GM19328 (cell line): ENCODE data around the gene CHEK1.

Source experiments
- ATAC-seq: cut with Tn5 transposase; IDR thresholded peaks from one replicate; pipeline ENCODE4 v1.9.1; 2021; ENCODE audit warnings: mild to moderate bottlenecking, moderate library complexity; ENCODE audit not compliant: unreplicated experiment

CHEK1 gene

DNA sequence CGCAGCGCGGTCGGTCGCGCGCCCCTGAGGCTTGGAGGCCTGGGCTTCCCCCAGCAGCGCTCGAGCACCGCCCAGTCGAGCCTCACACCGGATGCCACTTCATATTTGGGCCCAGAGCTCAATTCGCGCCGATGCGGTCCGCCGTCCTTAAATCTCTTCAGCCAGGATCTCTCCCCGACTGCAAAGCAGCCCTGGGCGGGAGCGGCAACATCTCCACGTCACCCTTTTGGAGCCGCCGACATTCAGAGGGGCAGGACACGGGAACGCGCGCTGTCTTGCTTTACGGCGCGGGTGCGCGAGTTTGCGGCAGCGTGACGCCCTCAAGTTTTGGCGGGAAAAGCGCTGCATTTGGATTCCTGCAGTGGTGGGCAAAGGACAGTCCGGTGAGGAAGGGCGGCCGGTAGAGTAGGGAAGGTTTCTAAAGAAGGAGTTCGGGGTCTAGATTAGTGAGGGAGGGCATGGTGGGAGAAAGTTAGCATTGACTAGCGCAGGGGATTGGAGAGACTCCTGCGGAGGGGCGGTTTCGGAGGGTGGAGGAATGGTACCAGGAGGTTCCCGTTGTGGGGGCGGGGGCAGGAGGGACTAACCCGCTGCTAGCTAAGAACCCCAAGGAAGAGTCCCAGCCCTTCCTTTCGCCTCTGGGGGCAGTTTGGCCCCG, 796 bp downstream of the CHEK1 start:
- peak; percentile 84 for ATAC-seq

DNA sequence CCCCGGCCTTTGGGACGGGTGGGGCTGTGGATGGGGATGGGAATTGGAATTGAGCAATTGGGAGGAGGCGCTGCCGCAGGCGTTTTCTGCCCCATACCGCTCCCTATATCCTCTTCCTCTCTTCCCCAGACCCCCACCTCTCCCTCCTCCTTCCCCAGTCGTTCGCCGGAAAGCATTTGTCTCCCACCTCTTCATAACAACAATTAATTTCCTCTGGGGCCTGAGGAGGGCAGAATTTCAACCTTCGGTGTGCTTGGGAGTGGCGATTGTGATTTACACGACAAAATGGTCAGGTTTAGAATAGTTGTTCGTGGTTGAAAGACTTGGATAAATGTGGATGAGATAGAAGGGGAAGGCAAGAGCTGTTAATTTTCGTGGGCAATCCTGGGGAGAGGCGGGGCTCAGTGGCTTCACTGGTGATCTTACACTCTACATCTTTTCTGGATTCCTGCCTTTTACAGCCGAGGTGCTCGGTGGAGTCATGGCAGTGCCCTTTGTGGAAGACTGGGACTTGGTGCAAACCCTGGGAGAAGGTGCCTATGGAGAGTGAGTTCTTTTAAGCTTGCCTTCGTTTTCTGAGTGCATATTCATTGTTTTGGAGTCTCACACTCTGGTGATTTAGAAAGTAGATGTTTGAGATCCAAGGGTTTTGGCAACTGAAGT, 1.5 kb downstream of the CHEK1 start:
- ATAC-seq, result peak; percentile 14

DNA sequence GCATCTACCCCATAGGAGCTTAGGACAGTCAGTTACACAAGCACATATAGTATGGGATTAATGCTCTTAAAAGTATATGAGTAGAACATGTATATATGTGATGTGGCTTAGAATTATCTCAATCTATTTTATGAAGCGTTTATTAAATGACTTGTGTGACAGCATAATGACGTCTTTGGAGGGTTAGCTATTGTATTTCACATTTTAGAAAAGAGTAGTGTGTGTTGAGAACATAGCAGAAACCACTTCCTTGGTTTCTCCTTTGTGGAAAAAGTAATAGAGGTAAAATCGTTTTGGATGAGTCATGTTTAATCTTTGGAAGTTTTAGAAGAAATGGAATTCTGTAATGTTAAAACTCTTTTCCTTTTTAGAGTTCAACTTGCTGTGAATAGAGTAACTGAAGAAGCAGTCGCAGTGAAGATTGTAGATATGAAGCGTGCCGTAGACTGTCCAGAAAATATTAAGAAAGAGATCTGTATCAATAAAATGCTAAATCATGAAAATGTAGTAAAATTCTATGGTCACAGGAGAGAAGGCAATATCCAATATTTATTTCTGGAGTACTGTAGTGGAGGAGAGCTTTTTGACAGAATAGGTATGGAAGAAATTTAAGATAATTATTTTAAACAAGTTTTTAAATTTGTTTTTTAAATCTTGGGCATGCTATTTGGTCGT, 2.4 kb downstream of the CHEK1 start:
- no peak for ATAC-seq

DNA sequence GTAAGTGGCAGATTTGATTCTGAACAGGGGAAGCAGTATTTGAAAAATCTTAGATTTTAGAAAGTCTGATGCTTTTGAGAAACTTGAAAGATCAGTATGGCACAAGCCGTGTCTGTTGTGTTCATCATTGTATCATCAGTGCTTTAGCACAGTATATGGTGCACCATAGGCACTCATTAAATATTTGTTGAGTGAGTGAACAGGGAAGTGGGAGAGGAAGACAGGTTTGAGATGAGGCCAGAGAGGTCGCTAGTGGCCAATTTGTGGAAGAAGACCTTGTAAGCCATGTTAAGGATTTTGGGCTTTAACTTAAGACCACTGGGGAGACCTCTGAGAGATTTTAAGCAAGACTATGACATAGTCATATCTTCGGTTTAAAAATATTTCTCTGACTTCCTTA, 12.9 kb downstream of the CHEK1 start:
- ATAC-seq, result no peak

DNA sequence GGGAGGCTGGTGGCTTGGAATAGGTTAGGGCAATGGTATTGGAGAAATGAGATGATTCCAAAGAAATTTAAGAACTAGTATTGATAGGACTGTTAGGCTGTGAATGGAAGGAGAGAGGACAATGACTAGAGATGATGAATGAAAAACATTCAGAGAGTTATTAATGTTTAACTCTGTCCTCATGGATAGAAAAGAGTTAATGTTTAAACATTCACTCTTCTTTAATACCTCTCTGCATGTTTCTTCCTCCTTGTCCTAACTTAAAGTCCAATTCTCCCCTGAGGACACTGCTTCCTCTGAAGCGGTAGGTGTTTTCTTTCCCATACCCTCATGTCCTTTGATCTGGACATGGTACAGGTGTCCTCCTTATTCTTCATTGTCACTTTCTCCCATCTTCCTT, 13.4 kb downstream of the CHEK1 start:
- no peak for ATAC-seq

DNA sequence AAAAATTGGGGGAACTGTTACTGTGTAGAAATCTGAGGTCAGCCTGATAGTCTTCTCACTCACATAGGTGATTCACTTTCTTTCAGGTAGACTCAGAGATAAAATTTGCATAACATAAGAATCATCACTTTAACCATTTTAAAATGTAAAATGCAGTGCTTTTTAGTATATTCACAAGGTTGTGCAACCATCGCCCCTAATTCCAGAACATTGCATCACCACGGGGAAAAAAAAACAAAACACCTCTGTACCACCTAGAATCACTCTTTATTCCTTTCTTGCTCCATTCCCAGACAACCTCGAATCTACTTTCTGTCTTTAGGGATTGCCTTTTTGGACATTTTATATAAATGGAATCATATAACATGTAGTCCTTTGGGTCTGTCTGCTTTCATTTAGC, 20.9 kb downstream of the CHEK1 start:
- no peak for ATAC-seq

DNA sequence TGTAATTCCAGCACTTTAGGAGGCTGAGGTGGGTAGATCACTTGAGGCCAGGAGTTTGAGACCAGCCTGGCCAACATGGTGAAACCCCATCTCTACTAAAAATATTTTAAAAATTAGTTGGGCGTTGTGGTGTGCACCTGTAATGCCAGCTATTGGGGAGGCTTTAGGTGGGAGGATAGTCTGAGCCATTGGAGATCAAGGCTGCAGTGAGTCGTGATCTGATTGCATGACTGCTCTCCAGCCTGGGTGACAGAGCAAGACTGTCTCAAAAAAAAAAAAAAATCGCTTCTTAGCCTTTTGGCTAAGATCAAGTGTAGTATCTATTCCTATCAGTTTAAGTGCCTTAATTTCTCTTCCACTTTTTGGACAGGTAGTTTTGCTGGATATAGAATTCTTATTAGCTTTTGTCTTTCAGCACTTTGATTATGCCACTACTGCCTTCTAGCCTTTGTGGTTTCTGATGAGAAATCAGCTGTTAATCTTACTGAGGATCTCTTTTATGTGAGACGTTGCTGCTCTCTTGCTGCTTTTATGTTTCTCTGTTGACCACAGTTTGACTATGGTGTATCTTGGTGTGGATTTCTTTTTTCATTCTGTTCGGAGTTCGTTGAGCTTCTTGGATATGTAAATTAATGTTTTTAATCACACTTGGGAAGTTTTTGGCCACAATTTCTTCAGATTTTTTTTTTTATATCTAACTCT, 24.7 kb downstream of the CHEK1 start:
- no peak for ATAC-seq

DNA sequence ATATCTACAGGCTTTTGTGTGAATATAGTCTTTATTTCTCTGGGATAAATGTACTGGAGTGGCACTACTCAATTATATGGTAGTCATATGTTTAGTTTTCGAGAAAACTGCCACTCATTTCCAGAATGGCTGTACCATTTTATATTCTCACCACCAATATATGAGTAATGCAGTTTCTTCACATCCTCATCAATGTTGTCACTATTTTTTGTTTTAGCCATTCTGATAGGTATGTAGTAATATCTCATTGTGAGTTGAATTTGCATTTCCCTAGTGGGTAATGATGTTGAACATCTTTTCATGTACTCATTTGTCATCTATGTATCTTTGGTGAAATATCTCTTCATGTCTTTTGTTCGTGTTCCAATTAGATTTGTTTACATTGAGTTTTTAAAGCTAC, 37.7 kb downstream of the CHEK1 start:
- no peak for ATAC-seq

DNA sequence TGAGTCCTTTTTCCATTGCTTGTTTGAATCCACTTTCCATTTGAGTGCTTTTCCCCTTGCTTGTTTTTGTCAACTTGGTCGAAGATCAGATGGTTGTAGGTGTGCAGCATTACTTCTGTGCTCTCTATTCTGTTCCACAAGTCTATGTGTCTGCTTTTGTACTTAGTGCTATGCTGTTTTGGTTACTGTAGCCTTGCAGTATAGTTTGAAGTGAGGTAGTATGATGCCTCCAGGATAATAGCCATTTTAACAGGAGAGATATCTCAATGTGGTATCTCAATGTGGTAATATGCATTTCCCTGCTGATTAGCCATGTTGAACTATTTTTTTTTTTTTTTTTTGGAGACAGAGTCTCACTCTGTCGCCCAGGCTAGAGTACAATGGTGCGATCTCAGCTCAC, 38.9 kb downstream of the CHEK1 start:
- no peak for ATAC-seq

DNA sequence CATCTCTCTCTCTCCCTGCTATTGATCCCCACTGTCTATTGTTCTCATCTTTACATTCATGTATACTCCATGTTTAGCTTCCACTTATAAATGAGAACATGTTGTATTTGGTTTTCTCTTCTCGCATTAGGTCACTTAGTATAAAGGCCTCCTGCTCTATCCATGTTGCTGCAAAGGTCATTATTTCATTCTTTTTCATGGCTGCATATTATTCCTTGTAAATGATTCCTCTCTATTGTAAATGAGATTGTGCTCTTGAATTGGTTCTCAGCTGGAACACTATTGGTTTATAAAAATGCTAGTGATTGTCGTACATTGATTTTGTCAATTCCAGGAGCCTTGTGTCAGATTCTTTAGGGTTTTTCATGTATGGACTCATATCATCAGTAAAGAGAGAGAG, 42.2 kb downstream of the CHEK1 start:
- no peak for ATAC-seq

DNA sequence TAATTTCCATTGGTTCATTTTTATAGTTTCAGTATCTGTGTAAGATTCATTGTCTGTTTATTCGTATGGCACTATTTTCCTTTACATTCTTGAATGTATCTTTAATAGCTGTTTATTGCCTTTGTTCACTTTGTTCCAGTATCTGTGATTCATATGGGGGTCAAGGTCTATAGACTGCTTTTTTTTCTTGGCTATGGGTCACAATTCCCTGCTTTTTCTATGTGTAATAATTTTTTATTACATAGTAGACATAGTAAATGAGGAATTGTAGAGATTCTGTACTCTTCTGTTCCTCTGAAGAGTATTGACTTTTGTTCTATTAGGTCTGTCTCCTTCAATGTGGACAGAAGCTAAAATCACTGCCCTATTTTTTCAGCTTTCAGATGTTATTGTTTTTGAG, 45.2 kb downstream of the CHEK1 start:
- no peak for ATAC-seq

DNA sequence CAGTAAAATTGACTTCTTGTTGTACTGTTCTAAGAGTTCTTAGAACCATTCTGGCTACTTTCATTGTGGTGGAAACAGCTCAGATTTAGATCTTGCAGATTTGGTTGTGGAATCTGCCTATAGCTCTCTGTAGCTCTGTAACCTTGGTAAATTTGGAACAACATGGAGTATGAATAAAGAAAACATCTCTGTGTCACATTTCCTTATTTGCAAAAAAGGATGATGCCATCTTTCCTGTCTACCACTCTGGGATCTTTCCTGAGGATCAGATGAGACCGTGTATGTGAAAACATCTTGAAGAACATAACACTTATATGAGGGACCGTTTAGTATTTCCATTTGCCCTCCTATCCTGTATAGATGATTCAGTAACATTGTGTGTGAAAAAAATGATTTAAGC, 46.6 kb downstream of the CHEK1 start:
- no peak for ATAC-seq

DNA sequence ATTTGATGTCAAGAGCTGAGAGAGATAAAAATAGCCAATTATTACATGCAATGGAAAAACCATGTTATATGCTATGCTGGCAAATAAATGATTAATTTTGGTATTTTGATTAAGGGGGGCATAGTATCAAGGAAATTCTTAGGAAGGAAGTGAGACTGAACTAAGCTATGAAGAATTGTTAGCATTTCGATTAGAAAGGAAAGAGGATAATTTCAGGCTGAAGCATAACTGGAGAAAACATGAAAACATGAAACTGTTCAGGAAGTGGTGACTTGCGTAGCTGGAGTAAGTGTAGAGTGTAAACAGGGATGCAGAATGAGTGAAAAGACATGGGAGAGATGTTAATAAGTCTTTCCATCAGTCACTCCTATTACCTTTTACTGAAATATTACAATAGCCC, 49.2 kb downstream of the CHEK1 start:
- ATAC-seq, result no peak

DNA sequence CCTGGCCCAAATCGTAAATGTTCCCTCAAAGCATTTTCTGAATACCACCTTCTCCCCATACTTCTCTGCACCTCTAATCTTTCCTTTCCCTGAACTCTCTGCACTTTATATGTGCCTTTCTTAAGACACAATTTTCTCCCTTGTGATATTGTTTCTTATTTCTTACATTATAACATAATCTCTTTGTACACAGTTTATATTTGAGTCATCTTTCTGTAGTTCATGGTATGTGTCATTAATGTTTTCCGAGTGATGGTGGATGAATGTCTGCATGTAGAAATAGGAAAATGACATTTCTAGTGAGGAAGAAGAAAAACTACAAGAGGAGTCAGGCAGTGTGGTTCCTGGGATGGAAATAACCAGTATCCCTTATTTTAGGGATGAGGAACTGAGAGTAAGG, 50.2 kb downstream of the CHEK1 start:
- ATAC-seq, result no peak

DNA sequence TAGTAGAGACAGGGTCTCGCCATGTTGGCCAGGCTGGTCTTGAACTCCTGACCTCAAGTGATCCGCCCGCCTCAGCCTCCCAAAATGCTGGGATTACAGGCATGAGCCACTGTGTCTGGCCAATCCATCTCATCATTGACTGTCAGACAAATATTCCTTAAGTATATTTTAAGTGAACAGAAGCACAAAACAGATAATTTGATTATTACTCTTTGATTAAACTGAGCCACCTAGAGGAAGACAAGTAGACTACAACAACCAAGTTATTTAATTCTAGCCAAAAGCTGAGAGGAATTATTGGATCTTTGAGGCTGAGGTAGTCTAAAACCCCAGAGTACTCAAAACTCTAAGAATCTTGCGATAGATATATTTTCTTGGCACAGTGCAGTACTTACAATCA, 54.4 kb downstream of the CHEK1 start:
- ATAC-seq, result no peak

DNA sequence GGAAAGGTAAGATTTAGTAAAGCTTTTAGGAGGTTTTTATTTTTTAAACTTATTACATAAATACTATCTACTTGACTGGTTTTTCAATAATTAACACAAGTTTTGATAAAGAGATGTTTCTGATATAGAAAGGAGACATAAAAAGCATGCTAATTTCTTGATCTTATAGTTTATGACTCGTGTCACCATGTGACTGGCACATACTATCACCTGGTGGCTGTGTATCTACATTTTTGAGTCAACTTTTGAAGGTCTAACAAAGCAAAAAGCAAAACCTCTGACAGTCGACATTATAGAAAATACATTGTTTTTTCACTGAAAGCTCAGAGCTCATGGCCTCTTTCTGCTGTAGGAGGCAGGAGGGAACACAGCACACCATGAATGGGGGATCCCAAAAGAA, 54.9 kb downstream of the CHEK1 start:
- ATAC-seq, result no peak

DNA sequence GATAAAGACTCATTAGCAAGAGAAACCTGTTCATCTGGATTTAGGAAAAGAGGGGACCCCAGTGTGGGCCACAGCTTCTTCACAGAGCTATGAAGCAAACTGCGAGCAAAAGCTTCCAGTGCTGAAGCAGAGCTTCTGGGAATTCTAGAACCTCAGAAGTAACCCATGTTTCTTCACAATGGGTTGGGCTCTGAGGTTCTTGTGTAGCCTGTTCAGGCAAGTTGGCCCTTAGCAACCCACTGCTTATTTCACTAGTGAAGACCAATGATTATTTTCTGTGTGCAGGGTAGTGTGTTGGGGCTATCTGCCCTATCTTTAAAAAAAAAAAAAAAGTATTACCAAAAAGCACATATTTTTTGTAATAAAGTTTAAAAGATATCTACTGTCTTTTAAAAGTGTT, 55.8 kb downstream of the CHEK1 start, which contains the start of gene ACRV1:
Gene ACRV1, minus strand, starts transcription at position 101 of the 400 bp plus-strand sequence. Its CDS starts 67 bp downstream, at position 34.
- ATAC-seq, result no peak

DNA sequence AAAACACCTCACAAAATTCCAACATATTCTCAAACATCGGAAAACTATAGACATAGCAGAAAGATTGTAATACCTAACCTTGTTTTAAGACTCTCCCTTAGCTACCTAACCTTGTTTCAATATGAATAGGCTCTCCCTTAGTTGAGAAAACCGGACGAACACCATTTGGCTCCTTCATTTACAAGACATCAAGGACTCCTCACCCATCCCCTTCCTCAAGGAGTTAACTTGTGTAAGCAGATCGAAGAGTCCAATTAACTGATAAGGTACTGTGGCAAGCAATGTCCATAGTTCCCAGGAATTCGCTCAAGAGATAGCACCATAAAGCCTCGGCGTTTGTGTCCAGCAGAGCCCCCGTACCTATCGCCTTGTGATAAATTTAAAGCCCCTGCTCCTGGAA, 60.3 kb downstream of the CHEK1 start:
- no peak for ATAC-seq

DNA sequence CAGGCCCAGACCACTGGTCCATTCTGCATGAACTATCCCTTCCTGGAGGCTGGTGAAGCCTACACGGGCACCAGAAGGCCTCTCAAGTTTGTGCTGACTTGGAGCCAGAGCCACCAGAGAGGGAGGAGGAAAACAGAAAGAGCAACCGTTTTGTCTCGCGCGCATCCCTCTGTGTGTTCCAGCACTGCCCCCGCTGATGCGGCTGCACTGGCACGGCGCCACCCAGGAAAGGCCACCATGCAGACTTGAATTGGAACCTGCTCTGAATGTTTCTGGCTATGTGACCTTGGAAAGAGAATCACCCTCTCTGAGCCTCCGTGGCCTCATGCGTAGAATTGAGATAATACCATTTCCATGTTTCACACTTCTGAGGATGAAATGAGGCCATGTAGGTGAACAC, 63.1 kb downstream of the CHEK1 start:
- ATAC-seq, result no peak

DNA sequence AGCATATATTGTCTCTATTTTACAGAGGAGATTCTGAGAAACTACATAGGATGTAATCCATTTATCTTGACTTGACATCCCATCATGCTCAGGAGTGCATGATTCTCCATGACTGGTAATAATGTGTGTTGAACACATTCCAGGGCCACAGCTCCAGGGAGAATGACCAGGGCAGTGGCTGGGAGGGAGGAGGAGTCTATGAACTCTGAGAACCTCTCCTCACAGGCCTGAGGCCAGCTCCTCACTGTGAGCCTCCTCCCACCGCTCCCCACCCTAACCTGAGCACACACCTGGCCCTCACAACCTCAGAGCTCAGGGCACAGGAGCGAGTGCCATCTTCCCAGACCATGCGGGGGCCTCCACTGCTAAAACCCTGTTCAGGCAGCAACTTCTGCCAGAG, 63.7 kb downstream of the CHEK1 start:
- no peak for ATAC-seq

DNA sequence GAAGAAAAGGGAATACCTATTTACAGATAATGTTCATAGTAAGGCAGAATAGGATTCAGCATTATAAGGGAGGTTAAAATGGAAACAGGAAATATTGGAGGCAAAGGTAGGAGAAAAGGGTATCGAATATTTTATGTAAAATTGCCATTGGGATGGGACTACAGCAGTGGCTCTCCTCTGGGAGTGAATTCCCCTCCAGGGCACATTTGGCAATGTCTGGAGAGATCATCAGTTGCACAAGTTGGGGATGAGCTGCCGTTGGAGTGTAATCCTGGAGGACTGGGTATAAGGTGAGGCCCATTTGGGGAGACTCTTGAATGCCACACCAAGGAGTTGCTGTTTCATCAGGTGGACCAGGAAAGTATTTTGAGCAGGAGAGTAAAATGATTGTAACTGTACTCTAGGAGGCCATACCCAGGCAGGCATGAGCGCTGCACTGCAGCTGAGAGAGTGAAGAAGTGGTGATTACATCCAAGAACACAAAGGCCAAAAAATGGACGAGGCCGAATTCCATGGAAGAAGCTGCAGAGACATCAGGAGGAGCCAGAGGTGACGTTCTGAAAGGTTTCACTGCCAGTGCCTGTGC, 64.4 kb downstream of the CHEK1 start:
- ATAC-seq, result no peak
